Spleen (tissue), 11 donors: ENCODE results near the gene PHYH. TPM values are rescaled to one million over a fixed set of nuclear protein-coding genes. Genes with fewer than 3 reads are reported as not detected.

Source experiments
- DNase-seq: peaks from one replicate; pipeline ENCODE4 v3.0.0-alpha.2; 2020
- H3K27ac ChIP-seq, 8 donors: fragments of 200-600 bp; sonication (generic) in 7 of 8; 1 replicate in 4 of 8; 2 replicates in 4 of 8; pipeline versions ENCODE4 v1.5.0 to v1.8.0; 2016 to 2021; ENCODE audit warnings: inconsistent platforms in 4 of 8, mild to moderate bottlenecking in 4 of 8, moderate library complexity in 1 of 8
- H3K27me3 ChIP-seq, 7 donors: fragments of 200-600 bp; sonication (generic) in 6 of 7; replicated peaks in 1 of 7; 1 replicate in 4 of 7; 2 replicates in 3 of 7; pipeline versions ENCODE4 v1.5.0 to v1.8.0; 2016 to 2021; ENCODE audit warnings: inconsistent platforms in 3 of 7, mild to moderate bottlenecking in 1 of 7
- H3K36me3 ChIP-seq, 6 donors: fragments of 200-600 bp; sonication (generic) in 5 of 6; 1 replicate in 4 of 6; 2 replicates in 2 of 6; pipeline versions ENCODE4 v1.5.0 to v1.8.0; 2016 to 2021; ENCODE audit warnings: inconsistent platforms in 2 of 6
- H3K4me1 ChIP-seq, 6 donors: fragments of 200-600 bp; sonication (generic) in 5 of 6; 1 replicate in 3 of 6; 2 replicates in 3 of 6; pipeline versions ENCODE4 v1.5.0 to v1.8.0; 2016 to 2021; ENCODE audit warnings: inconsistent platforms in 3 of 6
- H3K4me3 ChIP-seq, 8 donors: fragments of 200-600 bp; sonication (generic) in 7 of 8; 1 replicate in 4 of 8; 2 replicates in 4 of 8; pipeline versions ENCODE4 v1.5.0 to v1.8.0; 2016 to 2021; ENCODE audit warnings: inconsistent platforms in 4 of 8, mild to moderate bottlenecking in 4 of 8, moderate library complexity in 2 of 8
- H3K9me3 ChIP-seq, 8 donors: fragments of 200-600 bp; sonication (generic) in 7 of 8; 1 replicate in 4 of 8; 2 replicates in 4 of 8; pipeline versions ENCODE4 v1.5.0 to v1.8.0; 2016 to 2021; ENCODE audit warnings: inconsistent platforms in 4 of 8
- POLR2A ChIP-seq, 3 donors: fragments of 450-650 bp; IDR thresholded peaks; one replicate each; pipeline ENCODE4 v1.5.1; 2017; ENCODE audit warnings: antibody characterized with exemption in 3 of 3, mild to moderate bottlenecking in 1 of 3
- POLR2AphosphoS5 ChIP-seq, 3 donors: sonication (generic); formaldehyde crosslinking; IDR thresholded peaks; one replicate each; pipeline ENCODE4 v1.5.1; 2017; ENCODE audit warnings: antibody characterized with exemption in 3 of 3
- WGBS, 5 donors: extraction: QIAGEN DNeasy Blood & Tissue Kit in 3 of 5; methylation state at CpG; one replicate each; pipeline versions ENCODE4 v1.1.5 to v1.1.7; 2013 to 2018; 5-methylcytosine and 5-hydroxymethylcytosine counted together
- intact Hi-C: fragments of 100-400 bp; cut with DNase I; formaldehyde crosslinking; loops from one replicate; pipeline ENCODE4 v1.15.0; 2023; ENCODE audit warnings: low total_unique reads
- polyA plus RNA-seq, 3 donors: library from polyadenylated mRNA; stranded (reverse); fragments of 200-250 nt; gene quantifications; one replicate each; pipeline ENCODE4 v1.2.1, GENCODE V29; 2013
- total RNA-seq, 7 donors: library from RNA; depleted of rRNA in 3 of 7; stranded (reverse); fragments of >200 nt in 3 of 7; fragmentation: NEBNext Ultra II Directional in 4 of 7; extraction: Animal tissue kit (Norgen Biotek cat#: 25700) in 4 of 7; gene quantifications; one replicate each; pipeline versions ENCODE4 v1.1.0 to v1.2.1, GENCODE V29; 2016 to 2021
- TF ChIP-seq, protein P1 (sequence below), 11 experiments: fragments of 200-600 bp in 7 of 11; fragments of 450-650 bp in 4 of 11; sonication (generic) in 4 of 11; IDR thresholded peaks in 8 of 11; conservative IDR thresholded peaks in 3 of 11; 1 replicate in 7 of 11; 2 replicates in 4 of 11; pipeline versions ENCODE4 v1.4.0 to v1.8.0; 2016 to 2021; ENCODE audit warnings: antibody characterized with exemption in 11 of 11, inconsistent platforms in 4 of 11, mild to moderate bottlenecking in 1 of 11
- donor health status: healthy with polysubstance abuse.
- donor health status: DM: no; HTN: no; CAD: no; lungs with moderate emphysema.
- donor health status: DM: no; HTN: no; CAD: no.
- donor health status: Bipolar disorder and iron deficiency.
- donor health status: healthy.
- donor health status: DM: no; HTN: no; CAD: no.
- donor health status: DM: yes; HTN: yes; CAD: no.

Gene PHYH
- total and polyA plus RNA-seq, 10 donors: 9.8 to 30.5 (median 13.6) TPM

DNA sequence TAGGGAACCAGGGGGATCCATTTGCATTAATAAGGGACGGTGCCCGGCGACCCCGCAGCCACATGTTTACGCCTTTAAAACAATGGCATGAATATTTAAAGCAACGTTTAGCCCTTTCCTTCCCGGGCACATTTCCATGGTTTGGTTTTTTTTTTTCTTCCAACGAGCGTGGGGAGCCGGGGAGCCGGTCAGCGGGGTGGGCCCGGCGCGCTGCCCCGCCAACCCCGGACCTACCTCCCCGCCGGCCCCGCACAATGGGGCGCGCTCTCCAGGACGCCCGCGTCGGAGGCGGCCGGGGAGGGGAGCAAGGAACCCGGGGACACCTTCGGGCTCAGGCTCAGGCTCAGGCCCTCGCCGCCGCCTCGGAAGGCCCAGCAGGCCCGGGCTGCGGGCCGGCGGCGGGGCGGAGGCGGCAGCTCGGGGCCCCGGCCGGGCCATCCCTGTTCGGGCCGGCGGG is 47.2 kb upstream of the PHYH start:
- peak; percentile 90 for DNase-seq

DNA sequence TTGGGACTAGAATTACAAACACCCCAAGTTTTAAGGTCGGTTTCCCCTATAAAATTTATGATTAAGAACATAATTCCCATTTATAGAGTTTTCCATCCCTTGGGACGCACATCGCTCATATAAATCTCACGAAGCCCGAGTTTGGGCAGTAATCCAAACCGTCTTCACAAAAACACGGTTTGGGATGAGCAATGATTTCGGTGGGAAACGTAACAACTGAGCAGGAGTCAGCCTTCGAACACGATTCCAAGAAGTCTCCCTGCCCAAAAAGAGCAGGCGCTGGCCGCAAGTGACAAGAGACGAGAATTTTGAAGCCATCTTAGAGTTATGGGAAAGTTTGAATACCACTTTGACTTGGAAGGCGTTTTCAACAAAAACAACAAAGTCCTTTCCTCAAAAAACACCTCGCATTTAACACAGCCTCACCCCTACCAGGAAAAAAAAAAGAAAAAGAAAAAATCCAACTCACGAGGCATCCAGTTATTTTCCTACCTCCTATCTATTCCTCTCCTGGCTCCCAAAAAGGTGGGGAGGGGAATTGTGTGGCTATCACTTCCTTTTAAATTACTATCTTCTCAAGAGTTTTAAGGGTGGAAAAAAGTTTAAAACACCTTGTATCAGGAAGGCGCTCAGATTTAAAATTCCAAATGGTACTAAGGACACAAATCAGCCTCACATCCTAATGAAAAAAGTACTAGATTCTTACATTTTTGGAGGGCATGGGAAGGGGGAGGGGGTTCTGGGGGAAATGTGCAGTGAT is 46.6 kb upstream of the PHYH start:
- H3K27ac ChIP-seq: peak overlapping the region; percentile 88 to 97 (median 95)
- DNase-seq: no peak
- peaks cover 7 to 77% (median 44%) of the 10 kb centered on the region in 6 donors for H3K4me1 ChIP-seq
- H3K27me3 ChIP-seq: peaks cover 0 to 12% (median 0%) of the 10 kb centered on the region in 7 donors
- peak overlapping the region; percentile 63 to 100 (median 98) for H3K4me3 ChIP-seq
- TF ChIP-seq POLR2AphosphoS5 (IDR thresholded peaks at IDR 0.05) (no peak), POLR2A (IDR thresholded peaks at IDR 0.05) (no peak)
- TF ChIP-seq, protein P1, sequence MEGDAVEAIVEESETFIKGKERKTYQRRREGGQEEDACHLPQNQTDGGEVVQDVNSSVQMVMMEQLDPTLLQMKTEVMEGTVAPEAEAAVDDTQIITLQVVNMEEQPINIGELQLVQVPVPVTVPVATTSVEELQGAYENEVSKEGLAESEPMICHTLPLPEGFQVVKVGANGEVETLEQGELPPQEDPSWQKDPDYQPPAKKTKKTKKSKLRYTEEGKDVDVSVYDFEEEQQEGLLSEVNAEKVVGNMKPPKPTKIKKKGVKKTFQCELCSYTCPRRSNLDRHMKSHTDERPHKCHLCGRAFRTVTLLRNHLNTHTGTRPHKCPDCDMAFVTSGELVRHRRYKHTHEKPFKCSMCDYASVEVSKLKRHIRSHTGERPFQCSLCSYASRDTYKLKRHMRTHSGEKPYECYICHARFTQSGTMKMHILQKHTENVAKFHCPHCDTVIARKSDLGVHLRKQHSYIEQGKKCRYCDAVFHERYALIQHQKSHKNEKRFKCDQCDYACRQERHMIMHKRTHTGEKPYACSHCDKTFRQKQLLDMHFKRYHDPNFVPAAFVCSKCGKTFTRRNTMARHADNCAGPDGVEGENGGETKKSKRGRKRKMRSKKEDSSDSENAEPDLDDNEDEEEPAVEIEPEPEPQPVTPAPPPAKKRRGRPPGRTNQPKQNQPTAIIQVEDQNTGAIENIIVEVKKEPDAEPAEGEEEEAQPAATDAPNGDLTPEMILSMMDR (IDR thresholded peaks at IDR 0.05 in 8 of 11, conservative IDR thresholded peaks at IDR 0.05 in 3 of 11): no peak
- no peaks in the 10 kb centered on the region for H3K9me3 ChIP-seq
- WGBS, 5 donors: 35 to 53% (median 40%) methylated on average over 18 of the region's 18 CpGs
- intact Hi-C loops: no loop called here
- H3K36me3 ChIP-seq: peaks cover 0 to 28% (median 0%) of the 10 kb centered on the region in 6 donors

More for the DNA sequence above, 47.2 kb upstream of the PHYH start:
- TF ChIP-seq, protein P1 (IDR thresholded peaks at IDR 0.05 in 8 of 11, conservative IDR thresholded peaks at IDR 0.05 in 3 of 11): no peak
- no peak for TF ChIP-seq POLR2AphosphoS5 (IDR thresholded peaks at IDR 0.05)
- no peak for TF ChIP-seq POLR2A (IDR thresholded peaks at IDR 0.05)
- 1% methylated on average over 12 to 47 of the region's 47 CpGs for WGBS, 5 donors
- H3K27me3 ChIP-seq: peaks cover 0 to 14% (median 0%) of the 10 kb centered on the region in 7 donors
- H3K27ac ChIP-seq: peak overlapping the region; percentile 88 to 97 (median 95)
- peaks cover 0 to 27% (median 0%) of the 10 kb centered on the region in 6 donors for H3K36me3 ChIP-seq
- no peaks in the 10 kb centered on the region for H3K9me3 ChIP-seq
- intact Hi-C loops: no loop called here
- H3K4me3 ChIP-seq: peak overlapping the region; percentile 63 to 100 (median 98)
- H3K4me1 ChIP-seq: peaks cover 7 to 73% (median 45%) of the 10 kb centered on the region in 6 donors

DNA sequence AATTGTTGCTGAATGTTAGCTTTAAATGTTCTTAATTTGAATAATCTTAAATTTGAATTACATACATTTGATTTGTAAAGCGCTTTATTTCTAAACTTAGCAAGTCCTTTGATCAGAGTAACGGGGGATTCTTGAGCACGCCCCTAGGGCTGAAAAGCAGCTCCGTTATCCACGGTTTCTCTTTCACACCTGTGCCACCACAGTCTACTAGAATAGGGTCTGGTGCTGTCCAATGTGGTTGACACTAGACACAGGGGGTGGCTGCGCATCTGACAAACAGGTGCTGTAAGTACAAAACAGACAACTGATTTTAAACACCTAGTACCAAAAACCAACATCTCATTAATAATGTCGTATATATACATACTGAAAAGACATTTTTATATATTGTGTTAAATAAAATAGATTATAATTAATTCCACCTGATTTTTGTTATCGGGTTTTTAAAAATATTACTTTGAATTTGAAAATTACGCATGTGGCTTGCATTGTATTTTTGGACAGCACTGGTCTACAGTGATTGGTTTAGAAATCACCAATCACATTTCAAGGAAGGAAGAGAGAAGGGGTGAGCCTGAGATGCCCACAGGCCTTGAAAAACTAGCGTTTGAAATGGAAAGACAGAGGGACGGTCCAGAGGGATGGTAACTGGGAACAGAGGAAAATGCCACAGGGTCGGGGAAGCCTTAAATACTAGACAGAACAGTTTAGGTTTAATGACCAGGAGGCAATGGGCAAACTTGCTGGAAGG is 40.9 kb upstream of the PHYH start:
- Histone ChIP-seq H3K4me1 (peaks cover 3 to 67% (median 21%) of the 10 kb centered on the region in 6 donors), H3K4me3 (peak overlapping the region in 1 of 8 donors; percentile 27), H3K9me3 (no peaks in the 10 kb centered on the region), H3K27me3 (no peaks in the 10 kb centered on the region), H3K27ac (peak overlapping the region in 3 of 8 donors; percentile 31 to 37 (median 32)), H3K36me3 (peaks cover 0 to 74% (median 5%) of the 10 kb centered on the region in 6 donors)
- WGBS, 5 donors: 67 to 80% (median 75%) methylated on average over 12 of the region's 12 CpGs
- TF ChIP-seq POLR2A (IDR thresholded peaks at IDR 0.05) (no peak), POLR2AphosphoS5 (IDR thresholded peaks at IDR 0.05) (no peak)
- TF ChIP-seq, protein P1 (IDR thresholded peaks at IDR 0.05 in 8 of 11, conservative IDR thresholded peaks at IDR 0.05 in 3 of 11): no peak
- intact Hi-C loops: no loop called here
- DNase-seq: no peak
